Colon (tissue), 2 donors: Measurements from ENCODE around the gene MDK.
"Not testable (repeated sequence)": the region's sequence is repeated elsewhere in the genome, so short reads cannot be mapped to it uniquely, and the experiment has no call there.

Experiments used
- FAIRE-seq: peaks from 2 replicates; lab custom pipeline; 2012; peaks lifted over from hg19 to GRCh38; lab: Jason Lieb, UNC
- donor health status: control.
- donor health status: control.

The MDK gene

GRCh38 chr11:46369458-46370152 is 11.9 kb upstream of the MDK start:
- FAIRE-seq, result no peak

GRCh38 chr11:46370253-46370652 is 11.2 kb upstream of the MDK start:
- no peak for FAIRE-seq

- FAIRE-seq, result not testable (repeated sequence)
These were observed 10.2 kb upstream of the MDK start for GRCh38 chr11:46371262-46371661.

- no peak for FAIRE-seq
These were observed 9.4 kb upstream of the MDK start for GRCh38 chr11:46372086-46372485.

GRCh38 chr11:46372501-46372900 is 9.0 kb upstream of the MDK start:
- not testable (repeated sequence) for FAIRE-seq

GRCh38 chr11:46373787-46374740 is 7.4 kb upstream of the MDK start:
- no peak for FAIRE-seq

GRCh38 chr11:46374815-46375214 is 6.7 kb upstream of the MDK start:
- FAIRE-seq, result no peak

GRCh38 chr11:46375392-46376101 is 5.9 kb upstream of the MDK start:
- no peak for FAIRE-seq

GRCh38 chr11:46376258-46377050 is 5.0 kb upstream of the MDK start:
- no peak for FAIRE-seq

GRCh38 chr11:46377290-46377689 is 4.2 kb upstream of the MDK start:
- no peak for FAIRE-seq

- FAIRE-seq, result no peak
These were observed 3.6 kb upstream of the MDK start for GRCh38 chr11:46377831-46378230.

- no peak for FAIRE-seq
These were observed 3.2 kb upstream of the MDK start for GRCh38 chr11:46378296-46378695.

- no peak for FAIRE-seq
These were observed 2.5 kb upstream of the MDK start for GRCh38 chr11:46378811-46379481.

GRCh38 chr11:46379482-46380293 is 1.8 kb upstream of the MDK start:
- not testable (repeated sequence) for FAIRE-seq

GRCh38 chr11:46380340-46381047 is 975 bp upstream of the MDK start:
- no peak for FAIRE-seq

GRCh38 chr11:46381819-46382645 is 563 bp downstream of the MDK start:
- no peak for FAIRE-seq

GRCh38 chr11:46382646-46383403 is 1.4 kb downstream of the MDK start:
- FAIRE-seq, result no peak

- FAIRE-seq, result no peak
These were observed 1.9 kb downstream of the MDK start for GRCh38 chr11:46383404-46383758.
